IMR-90 (cell line): ENCODE measurements around the gene NXN.

Source experiments
- RAD21 ChIP-seq: IDR thresholded peaks from 2 replicates; pipeline ENCODE4 v1.6.1; 2012; ENCODE audit warnings: low read length, improper control_type of control experiment
- TF ChIP-seq, protein P1 (sequence below): conservative IDR thresholded peaks from 2 replicates; pipeline ENCODE4 v1.5.1; 2012; ENCODE audit warnings: mild to moderate bottlenecking, low read depth, low read length, improper control_type of control experiment

DNA sequence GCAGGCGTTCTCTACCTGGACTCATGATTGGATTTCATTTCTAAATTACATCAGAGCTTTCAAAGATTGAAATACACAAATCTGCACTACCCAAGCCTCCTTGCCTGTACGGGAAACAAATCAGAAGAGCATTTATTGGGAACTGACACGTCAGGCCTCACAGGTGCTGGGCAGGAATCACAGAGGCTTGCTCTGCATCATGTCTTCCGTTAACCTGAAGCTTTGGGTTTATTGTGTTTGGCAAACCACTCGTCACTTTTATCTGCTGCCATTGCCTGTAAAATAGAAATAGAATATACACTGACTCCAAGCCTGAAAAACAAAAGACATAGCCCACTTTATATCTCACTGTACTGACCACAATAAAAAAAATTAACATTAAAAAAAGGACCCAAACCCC is 219.6 kb downstream of the NXN start:
- TF ChIP-seq, protein P1, sequence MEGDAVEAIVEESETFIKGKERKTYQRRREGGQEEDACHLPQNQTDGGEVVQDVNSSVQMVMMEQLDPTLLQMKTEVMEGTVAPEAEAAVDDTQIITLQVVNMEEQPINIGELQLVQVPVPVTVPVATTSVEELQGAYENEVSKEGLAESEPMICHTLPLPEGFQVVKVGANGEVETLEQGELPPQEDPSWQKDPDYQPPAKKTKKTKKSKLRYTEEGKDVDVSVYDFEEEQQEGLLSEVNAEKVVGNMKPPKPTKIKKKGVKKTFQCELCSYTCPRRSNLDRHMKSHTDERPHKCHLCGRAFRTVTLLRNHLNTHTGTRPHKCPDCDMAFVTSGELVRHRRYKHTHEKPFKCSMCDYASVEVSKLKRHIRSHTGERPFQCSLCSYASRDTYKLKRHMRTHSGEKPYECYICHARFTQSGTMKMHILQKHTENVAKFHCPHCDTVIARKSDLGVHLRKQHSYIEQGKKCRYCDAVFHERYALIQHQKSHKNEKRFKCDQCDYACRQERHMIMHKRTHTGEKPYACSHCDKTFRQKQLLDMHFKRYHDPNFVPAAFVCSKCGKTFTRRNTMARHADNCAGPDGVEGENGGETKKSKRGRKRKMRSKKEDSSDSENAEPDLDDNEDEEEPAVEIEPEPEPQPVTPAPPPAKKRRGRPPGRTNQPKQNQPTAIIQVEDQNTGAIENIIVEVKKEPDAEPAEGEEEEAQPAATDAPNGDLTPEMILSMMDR, result no peak
- TF ChIP-seq RAD21, result no peak
